Neuronal stem cell (in vitro differentiated cells): ENCODE measurements around the gene POLR3B.
"Not testable (repeated sequence)": the region's sequence is repeated elsewhere in the genome, so short reads cannot be mapped to it uniquely, and the experiment has no call there.

Experiments used
- DNase-seq: peaks from one replicate; pipeline ENCODE4 v3.0.0-alpha.2; 2013; ENCODE audit warnings: low spot score
- H2AFZ ChIP-seq: one replicate; pipeline ENCODE4 v1.6.1; 2013; ENCODE audit warnings: mild to moderate bottlenecking, low read length, inconsistent platforms
- H2AK5ac ChIP-seq: 2 replicates; pipeline ENCODE4 v1.6.1; 2013; ENCODE audit warnings: low read depth, mild to moderate bottlenecking, inconsistent platforms, low read length, moderate library complexity, mixed read lengths
- H2BK120ac ChIP-seq: 2 replicates; pipeline ENCODE4 v1.6.1; 2013; ENCODE audit warnings: low read depth, mild to moderate bottlenecking, inconsistent platforms, low read length, moderate library complexity, mixed read lengths
- H2BK12ac ChIP-seq: one replicate; pipeline ENCODE4 v1.6.1; 2013; ENCODE audit warnings: low read length, inconsistent platforms
- H2BK15ac ChIP-seq: 2 replicates; pipeline ENCODE4 v1.6.1; 2013; ENCODE audit warnings: mild to moderate bottlenecking, low read length, inconsistent platforms, mixed read lengths
- H2BK5ac ChIP-seq: one replicate; pipeline ENCODE4 v1.6.1; 2013; ENCODE audit warnings: inconsistent platforms, mild to moderate bottlenecking, low read length, moderate library complexity
- H3K14ac ChIP-seq: one replicate; pipeline ENCODE4 v1.6.1; 2013; ENCODE audit warnings: low read length, inconsistent platforms
- H3K18ac ChIP-seq: 2 replicates; pipeline ENCODE4 v1.6.1; 2013; ENCODE audit warnings: low read length, inconsistent platforms
- H3K23ac ChIP-seq: 2 replicates; pipeline ENCODE4 v1.6.1; 2013; ENCODE audit warnings: low read depth, mild to moderate bottlenecking, mixed read lengths, low read length, inconsistent platforms; ENCODE audit not compliant: poor library complexity
- H3K27ac ChIP-seq: replicated peaks from 3 replicates; pipeline ENCODE4 v1.5.1; 2013; ENCODE audit warnings: low read length, inconsistent platforms
- H3K27me3 ChIP-seq, 3 experiments: 2 replicates each; pipeline ENCODE4 v1.6.1; 2013; ENCODE audit warnings: low read length in 3 of 3, mild to moderate bottlenecking in 2 of 3, inconsistent platforms in 1 of 3, low read depth in 1 of 3, mixed read lengths in 1 of 3, moderate library complexity in 1 of 3; ENCODE audit not compliant: control insufficient read depth in 3 of 3, insufficient read depth in 3 of 3
- H3K36me3 ChIP-seq, 2 donors: replicated peaks in 1 of 2; 2 replicates each; pipeline ENCODE4 v1.6.1; 2013; ENCODE audit warnings: low read length in 2 of 2; ENCODE audit not compliant: control insufficient read depth in 2 of 2, insufficient read depth in 2 of 2
- H3K4ac ChIP-seq: 2 replicates; pipeline ENCODE4 v1.6.1; 2013; ENCODE audit warnings: inconsistent platforms, mild to moderate bottlenecking, low read length, moderate library complexity
- H3K4me1 ChIP-seq, 2 donors: 1 replicate in 1 of 2; 2 replicates in 1 of 2; pipeline ENCODE4 v1.6.1; 2013; ENCODE audit warnings: low read length in 2 of 2, low read depth in 1 of 2; ENCODE audit not compliant: control insufficient read depth in 2 of 2, insufficient read depth in 1 of 2
- H3K4me2 ChIP-seq: one replicate; pipeline ENCODE4 v1.6.1; 2013; ENCODE audit warnings: mild to moderate bottlenecking, low read length, inconsistent platforms; ENCODE audit not compliant: insufficient read depth, poor library complexity, severe bottlenecking
- H3K4me3 ChIP-seq, 2 donors: 2 replicates each; pipeline ENCODE4 v1.5.1; 2013; ENCODE audit warnings: low read length in 2 of 2, mild to moderate bottlenecking in 2 of 2, inconsistent platforms in 1 of 2, moderate library complexity in 1 of 2
- H3K79me1 ChIP-seq: one replicate; pipeline ENCODE4 v1.6.1; 2013; ENCODE audit warnings: low read depth, mild to moderate bottlenecking, inconsistent platforms, low read length, moderate library complexity
- H3K9ac ChIP-seq: one replicate; pipeline ENCODE4 v1.6.1; 2013; ENCODE audit warnings: mild to moderate bottlenecking, low read depth, low read length, inconsistent platforms; ENCODE audit not compliant: poor library complexity
- H3K9me3 ChIP-seq, 2 donors: replicated peaks in 1 of 2; 2 replicates each; pipeline versions ENCODE3 to v1.6.1; 2013; ENCODE audit warnings: low read length in 2 of 2, mild to moderate bottlenecking in 2 of 2, inconsistent platforms in 1 of 2, low read depth in 1 of 2, mixed read lengths in 1 of 2, moderate library complexity in 1 of 2; ENCODE audit not compliant: control insufficient read depth in 2 of 2, insufficient read depth in 1 of 2
- H4K8ac ChIP-seq: one replicate; pipeline ENCODE4 v1.6.1; 2013; ENCODE audit warnings: low read depth, mild to moderate bottlenecking, inconsistent platforms, low read length, moderate library complexity
- H4K91ac ChIP-seq: one replicate; pipeline ENCODE4 v1.6.1; 2013; ENCODE audit warnings: low read length, low read depth, mild to moderate bottlenecking, inconsistent platforms; ENCODE audit not compliant: poor library complexity
- WGBS, 2 donors: extraction: QIAGEN DNeasy Blood & Tissue Kit; methylation state at CpG; one replicate each; pipeline ENCODE4 v1.1.7; 2013; ENCODE audit warnings: missing lambda C conversion rate in 2 of 2, mixed read lengths in 1 of 2; ENCODE audit not compliant: insufficient read length in 2 of 2, insufficient replicate concordance in 1 of 2; ENCODE audit errors: extremely low coverage in 2 of 2; 5-methylcytosine and 5-hydroxymethylcytosine counted together

Gene POLR3B

DNA sequence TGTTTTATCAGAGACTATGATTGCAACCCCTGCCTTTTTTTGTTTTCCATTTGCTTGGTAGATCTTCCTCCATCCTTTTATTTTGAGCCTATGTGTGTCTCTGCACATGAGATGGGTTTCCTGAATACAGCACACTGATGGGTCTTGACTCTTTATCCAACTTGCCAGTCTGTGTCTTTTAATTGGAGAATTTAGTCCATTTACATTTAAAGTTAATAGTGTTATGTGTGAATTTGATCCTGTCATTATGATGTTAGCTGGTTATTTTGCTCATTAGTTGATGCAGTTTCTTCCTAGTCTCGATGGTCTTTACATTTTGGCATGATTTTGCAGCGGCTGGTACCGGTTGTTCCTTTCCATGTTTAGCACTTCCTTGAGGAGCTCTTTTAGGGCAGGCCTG lies 118.1 kb downstream of the POLR3B start:
- WGBS, 2 donors = no CpG with 5 or more reads among the region's 3 CpGs
- not testable (repeated sequence) for H3K9me3 ChIP-seq, H2BK12ac ChIP-seq, H3K18ac ChIP-seq, H2BK15ac ChIP-seq, H3K4me3 ChIP-seq, H2BK5ac ChIP-seq, H2BK120ac ChIP-seq, H4K91ac ChIP-seq, H3K9ac ChIP-seq, H3K4ac ChIP-seq, H3K36me3 ChIP-seq, H3K14ac ChIP-seq, H3K23ac ChIP-seq, H4K8ac ChIP-seq, H3K4me2 ChIP-seq, DNase-seq, H3K4me1 ChIP-seq, H3K27ac ChIP-seq, H3K27me3 ChIP-seq, H3K79me1 ChIP-seq, H2AK5ac ChIP-seq, H2AFZ ChIP-seq

DNA sequence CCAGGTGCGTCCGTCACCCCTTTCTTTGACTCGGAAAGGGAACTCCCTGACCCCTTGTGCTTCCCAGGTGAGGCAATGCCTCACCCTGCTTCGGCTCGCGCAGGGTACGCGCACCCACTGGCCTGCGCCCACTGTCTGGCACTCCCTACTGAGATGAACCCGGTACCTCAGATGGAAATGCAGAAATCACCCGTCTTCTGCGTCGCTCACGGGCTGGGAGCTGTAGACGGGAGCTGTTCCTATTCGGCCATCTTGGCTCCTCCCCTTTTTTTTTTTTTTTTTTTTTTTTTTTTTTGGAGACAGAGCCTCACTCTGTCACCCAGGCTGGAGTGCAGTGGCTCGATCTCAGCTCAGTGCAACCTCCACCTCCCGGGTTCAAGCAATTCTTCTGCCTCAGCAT lies 120.1 kb downstream of the POLR3B start:
- H4K91ac ChIP-seq, H3K27ac ChIP-seq, H2BK12ac ChIP-seq, H3K18ac ChIP-seq, DNase-seq, H2AK5ac ChIP-seq, H3K9me3 ChIP-seq, H3K27me3 ChIP-seq, H3K36me3 ChIP-seq, H3K79me1 ChIP-seq, H4K8ac ChIP-seq, H3K4me3 ChIP-seq, H2BK120ac ChIP-seq, H2AFZ ChIP-seq, H3K9ac ChIP-seq, H3K4me1 ChIP-seq, H2BK15ac ChIP-seq, H3K4me2 ChIP-seq, H3K14ac ChIP-seq, H3K4ac ChIP-seq, H2BK5ac ChIP-seq, H3K23ac ChIP-seq: not testable (repeated sequence)
- no CpG with 5 or more reads among the region's 18 CpGs for WGBS, 2 donors

GRCh38 chr12:106480251-106480650 lies 122.7 kb downstream of the POLR3B start:
- no peak overlapping the region for H2BK15ac ChIP-seq
- H3K9ac ChIP-seq = no peak overlapping the region
- no peak overlapping the region for H3K4me3 ChIP-seq
- no peak overlapping the region for H3K4me2 ChIP-seq
- no CpG with 5 or more reads among the region's 1 CpG for WGBS, 2 donors
- no peak overlapping the region for H3K23ac ChIP-seq
- H3K4me1 ChIP-seq = peaks cover 0 to 3% of the 10 kb centered on the region in 2 donors
- H3K36me3 ChIP-seq = peaks cover 0 to 4% of the 10 kb centered on the region in 2 donors
- no peak overlapping the region for H3K4ac ChIP-seq
- no peaks in the 10 kb centered on the region for H3K27me3 ChIP-seq
- H3K14ac ChIP-seq = no peak overlapping the region
- H3K27ac ChIP-seq = no peak overlapping the region
- H4K91ac ChIP-seq = no peak overlapping the region
- H4K8ac ChIP-seq = no peak overlapping the region
- no peak for DNase-seq
- H2BK12ac ChIP-seq = no peak overlapping the region
- H3K79me1 ChIP-seq = no peaks in the 10 kb centered on the region
- H3K18ac ChIP-seq = no peak overlapping the region
- no peak overlapping the region for H2AK5ac ChIP-seq
- peaks cover 0 to 12% of the 10 kb centered on the region in 2 donors for H3K9me3 ChIP-seq
- H2AFZ ChIP-seq = no peak overlapping the region
- H2BK5ac ChIP-seq = no peak overlapping the region
- no peak overlapping the region for H2BK120ac ChIP-seq

DNA sequence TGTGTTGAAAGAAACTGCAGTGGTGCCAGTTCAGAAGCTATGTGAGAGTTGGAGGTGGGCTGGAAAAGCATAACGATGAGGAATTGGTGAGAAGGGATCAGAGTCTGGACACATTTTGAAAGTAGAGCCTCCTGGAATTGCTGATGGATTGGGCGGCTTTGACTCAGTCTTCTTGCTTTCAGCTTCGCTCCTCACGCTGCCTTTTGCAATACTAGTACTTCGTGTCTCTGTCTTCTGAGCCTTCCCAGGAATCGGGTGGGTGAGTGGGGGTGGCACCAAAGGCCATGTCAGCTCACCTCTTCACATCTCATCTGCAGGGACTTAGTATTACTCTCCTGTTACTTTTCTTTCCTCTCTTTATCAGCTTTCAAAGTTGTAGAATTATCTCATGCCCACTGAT lies 123.7 kb downstream of the POLR3B start:
- no peak overlapping the region for H2BK120ac ChIP-seq

More for the DNA sequence above, 123.7 kb downstream of the POLR3B start:
- DNase-seq = no peak
- Histone ChIP-seq H3K4ac (no peak overlapping the region), H3K4me2 (no peak overlapping the region), H4K91ac (no peak overlapping the region), H3K23ac (no peak overlapping the region), H3K18ac (no peak overlapping the region), H3K4me3 (no peak overlapping the region), H3K27me3 (no peaks in the 10 kb centered on the region), H3K9me3 (peaks cover 0 to 12% of the 10 kb centered on the region in 2 donors), H3K27ac (no peak overlapping the region), H3K14ac (no peak overlapping the region), H2BK12ac (no peak overlapping the region), H2BK15ac (no peak overlapping the region), H3K9ac (no peak overlapping the region), H2BK5ac (no peak overlapping the region), H3K36me3 (peaks cover 0 to 4% of the 10 kb centered on the region in 2 donors), H3K4me1 (peaks cover 0 to 3% of the 10 kb centered on the region in 2 donors), H3K79me1 (no peaks in the 10 kb centered on the region), H4K8ac (no peak overlapping the region), H2AK5ac (no peak overlapping the region), H2AFZ (no peak overlapping the region)
- no CpG with 5 or more reads among the region's 6 CpGs for WGBS, 2 donors
